Superior temporal gyrus (tissue), 1 donor: ENCODE data around the gene DHH.
"Not testable (repeated sequence)": the region's sequence is repeated elsewhere in the genome, so short reads cannot be mapped to it uniquely, and the experiment has no call there.

Source experiments
- DNase-seq: peaks from one replicate; pipeline ENCODE4 v3.0.0-alpha.2; 2016; ENCODE audit errors: extremely low spot score

Gene DHH

DNA sequence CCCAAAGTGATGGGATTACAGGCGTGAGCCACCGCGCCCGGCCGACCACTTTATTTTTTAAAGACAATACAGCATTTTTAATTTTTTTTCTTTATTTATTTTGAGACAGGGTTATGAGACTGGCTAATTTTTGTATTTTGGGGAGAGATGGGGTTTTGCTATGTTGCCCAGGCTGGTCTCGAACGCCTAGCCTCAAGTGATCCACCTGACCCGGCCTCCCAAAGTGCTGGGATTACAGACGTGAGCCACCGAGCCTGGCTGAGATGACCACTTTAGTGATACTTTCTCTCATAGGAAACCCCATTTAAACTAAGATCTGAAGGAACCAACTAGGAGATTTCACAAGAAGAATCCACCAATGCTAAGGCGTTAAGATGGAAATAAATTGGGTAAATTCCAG lies 23.6 kb downstream of the DHH start:
- no peak for DNase-seq

- DNase-seq = peak; percentile 96
Observed at GRCh38 chr12:49069507-49070346, 24.9 kb downstream of the DHH start, which contains the start of gene RHEBL1. RHEBL1 (minus strand) TSS chr12:49069979; CDS start chr12:49069785, 194 bp downstream.

GRCh38 chr12:49068879-49069506 lies 25.6 kb downstream of the DHH start:
- DNase-seq = no peak

- no peak for DNase-seq
Observed at GRCh38 chr12:49066120-49066519, 28.5 kb downstream of the DHH start.

DNA sequence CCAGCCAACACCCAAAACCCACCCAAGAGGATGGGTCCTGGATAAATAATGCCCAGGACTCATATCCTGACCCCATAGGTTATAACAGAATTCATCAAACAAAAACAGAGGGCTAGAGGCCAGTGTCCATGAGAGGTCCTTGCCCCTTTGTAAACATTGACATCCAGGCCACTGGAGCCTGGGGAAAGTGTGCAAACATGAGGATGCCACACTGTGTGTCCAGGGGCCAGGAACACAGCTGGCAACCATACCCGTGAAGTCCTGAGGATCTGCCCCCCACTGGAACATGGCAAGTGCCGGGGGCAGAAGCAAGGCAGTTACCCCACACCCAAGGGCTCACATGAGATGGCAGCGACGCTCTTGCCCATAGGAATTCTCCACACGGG lies 29.8 kb downstream of the DHH start:
- DNase-seq = no peak

DNA sequence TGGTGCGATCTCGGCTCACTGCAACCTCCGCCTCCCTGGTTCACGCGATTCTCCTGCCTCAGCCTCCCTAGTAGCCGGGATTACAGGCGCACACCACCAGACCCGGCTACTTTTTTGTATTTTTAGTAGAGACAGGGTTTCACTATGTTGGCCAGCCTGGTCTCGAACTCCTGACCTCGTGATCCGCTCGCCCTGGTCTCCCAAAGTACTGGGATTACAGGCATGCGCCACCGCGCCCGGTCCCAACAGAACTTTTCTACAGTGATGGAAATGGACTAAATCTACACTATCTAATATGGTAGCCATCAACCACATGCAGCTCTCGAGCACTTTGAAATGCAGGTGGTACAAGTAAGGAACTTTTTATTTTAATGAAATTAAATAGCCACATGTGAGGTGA lies 32.7 kb downstream of the DHH start:
- DNase-seq = not testable (repeated sequence)

- DNase-seq = no peak
Observed at GRCh38 chr12:49061157-49061650, 33.4 kb downstream of the DHH start.

- peak; percentile 95 for DNase-seq
Observed at GRCh38 chr12:49060237-49061156, 34.1 kb downstream of the DHH start, which contains the start of gene KMT2D. KMT2D (minus strand) TSS chr12:49060794; CDS start chr12:49055324, 5,470 bp downstream.

DNA sequence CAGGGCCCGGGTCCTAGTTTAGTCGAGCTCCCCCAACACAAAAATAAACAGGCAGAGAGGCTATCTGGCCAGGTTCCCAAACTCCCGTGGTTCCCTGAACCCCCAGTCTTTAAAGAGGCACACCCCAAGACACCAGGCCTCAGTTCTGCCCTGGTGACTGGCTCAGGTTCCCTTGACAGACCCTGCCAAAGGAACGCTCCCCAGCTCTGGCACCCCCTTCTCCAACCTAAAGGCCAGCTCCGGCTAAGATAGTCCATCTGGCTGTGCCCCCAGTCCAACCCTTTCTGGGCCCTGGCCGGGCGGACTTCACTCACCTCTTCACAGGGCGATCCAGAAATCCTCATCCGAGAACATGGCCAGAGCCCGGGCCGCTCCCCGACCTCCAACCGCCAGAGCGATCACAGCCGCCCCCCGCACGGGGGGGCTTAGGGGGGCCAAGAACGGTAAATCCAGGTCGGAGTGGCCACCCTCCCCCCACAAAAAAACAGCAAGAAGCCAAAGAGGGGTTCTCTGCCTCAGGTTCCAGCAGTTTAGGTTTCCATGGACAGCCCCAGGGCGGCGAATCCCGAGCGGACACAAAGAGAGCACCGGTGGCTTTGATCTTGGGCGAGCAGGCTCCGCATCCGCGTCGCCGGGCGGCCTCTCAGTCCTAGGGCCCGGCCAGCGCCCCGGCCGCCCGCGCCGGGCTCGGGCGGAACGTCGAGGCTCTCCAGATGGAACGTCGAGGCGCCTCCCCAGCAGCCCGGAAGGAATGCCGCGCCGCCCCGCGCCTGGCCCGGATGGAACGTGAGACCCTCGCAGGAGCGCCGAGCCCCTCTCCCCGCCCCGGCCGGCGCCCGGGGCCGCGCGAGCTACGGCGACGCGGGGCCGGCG lies 35.1 kb downstream of the DHH start:
- DNase-seq = no peak

GRCh38 chr12:49059045-49059298 lies 35.6 kb downstream of the DHH start:
- no peak for DNase-seq

DNA sequence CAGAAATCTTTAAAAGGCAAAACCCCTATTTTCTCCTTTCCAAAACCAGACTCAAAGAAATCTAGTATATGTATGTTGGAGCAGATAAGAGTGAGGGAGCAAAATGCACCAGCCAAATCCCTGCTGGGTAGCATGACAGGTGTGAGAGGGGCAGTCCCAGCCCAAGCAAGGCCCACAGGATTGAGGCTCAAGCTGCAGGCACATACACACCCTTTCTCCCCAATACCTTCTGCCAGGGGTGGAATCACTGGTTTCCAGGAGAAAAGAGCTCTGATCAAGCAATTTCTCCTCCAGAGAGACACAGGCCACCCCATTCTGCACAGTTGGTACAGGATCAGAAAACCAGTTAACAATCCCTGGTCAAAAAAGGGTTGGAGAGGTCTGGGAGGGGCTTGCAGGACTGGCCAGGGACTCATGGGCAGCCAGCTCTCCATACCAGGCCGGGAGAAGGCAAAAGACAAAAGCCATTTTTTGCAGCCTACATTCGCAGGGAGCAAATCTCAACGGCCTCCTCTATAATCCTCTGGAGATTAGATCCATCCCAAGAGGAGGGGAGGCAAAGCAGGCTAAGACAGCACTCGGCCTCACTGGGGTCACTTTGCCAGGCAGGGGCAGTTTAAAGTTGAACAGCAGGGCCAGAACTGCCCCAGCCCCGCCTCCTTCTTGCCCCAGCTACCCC lies 36.1 kb downstream of the DHH start:
- no peak for DNase-seq

DNA sequence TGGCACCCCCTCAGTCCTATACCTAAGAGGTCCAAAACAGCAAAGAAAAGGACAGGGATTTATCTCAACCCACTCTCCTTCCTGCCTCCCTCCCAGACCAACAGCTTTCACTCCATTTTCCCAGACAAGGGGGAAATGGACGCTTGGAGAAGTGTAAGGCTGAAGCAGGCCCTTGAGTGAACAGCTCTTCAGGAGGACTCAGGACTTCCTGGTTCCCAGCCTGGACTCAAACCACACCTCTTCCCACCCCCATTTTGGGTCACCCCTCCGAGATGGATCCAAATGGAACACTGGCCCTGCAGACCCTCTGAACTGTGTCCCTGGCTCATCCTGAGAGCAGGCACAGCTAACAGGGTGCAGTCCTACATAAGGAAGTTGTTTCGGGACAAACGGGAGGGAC lies 36.7 kb downstream of the DHH start:
- DNase-seq = no peak

- DNase-seq = peak; percentile 73
Observed at GRCh38 chr12:49055978-49056754, 38.4 kb downstream of the DHH start.

DNA sequence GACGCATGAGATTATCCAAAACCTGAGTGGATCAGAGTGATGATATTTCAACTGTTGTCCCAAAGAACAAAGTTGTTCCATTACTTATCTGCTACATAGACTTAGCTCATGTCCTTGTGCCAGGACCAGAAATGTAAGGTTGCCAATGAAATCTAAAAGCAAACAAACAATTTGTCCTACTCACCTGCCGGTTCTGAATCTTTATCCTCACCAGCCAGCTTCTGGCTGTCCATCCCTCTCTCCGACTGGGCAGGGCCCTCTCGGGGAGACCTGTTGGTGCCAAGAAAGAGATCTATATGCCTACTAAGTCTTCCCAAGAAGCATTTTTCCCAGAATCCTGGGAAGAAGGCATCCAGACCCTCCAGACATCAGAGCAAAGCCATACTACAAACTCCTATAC lies 39.5 kb downstream of the DHH start:
- DNase-seq = no peak

DNA sequence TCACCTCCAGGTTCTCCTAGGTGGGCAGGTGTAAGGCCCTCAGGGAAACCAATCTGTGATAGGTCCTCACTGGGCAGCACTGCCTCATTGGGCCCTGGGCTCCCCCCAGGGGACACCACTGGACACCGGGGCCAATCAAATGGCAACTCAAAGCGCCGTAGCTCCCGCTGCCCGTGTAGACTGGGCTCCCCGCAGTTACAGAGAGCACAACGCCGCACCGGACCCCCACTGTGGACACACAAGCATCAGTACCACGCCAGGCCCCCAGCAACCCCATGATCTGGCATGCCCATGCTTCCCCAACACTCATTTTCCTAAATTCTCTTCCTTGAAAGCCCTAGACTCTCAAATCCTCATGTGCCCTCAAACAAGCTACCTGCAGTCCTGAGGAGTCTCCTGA lies 40.1 kb downstream of the DHH start:
- DNase-seq = no peak

- no peak for DNase-seq
Observed at GRCh38 chr12:49054096-49054495, 40.5 kb downstream of the DHH start.

- no peak for DNase-seq
Observed at GRCh38 chr12:49052451-49053208, 42.0 kb downstream of the DHH start.

DNA sequence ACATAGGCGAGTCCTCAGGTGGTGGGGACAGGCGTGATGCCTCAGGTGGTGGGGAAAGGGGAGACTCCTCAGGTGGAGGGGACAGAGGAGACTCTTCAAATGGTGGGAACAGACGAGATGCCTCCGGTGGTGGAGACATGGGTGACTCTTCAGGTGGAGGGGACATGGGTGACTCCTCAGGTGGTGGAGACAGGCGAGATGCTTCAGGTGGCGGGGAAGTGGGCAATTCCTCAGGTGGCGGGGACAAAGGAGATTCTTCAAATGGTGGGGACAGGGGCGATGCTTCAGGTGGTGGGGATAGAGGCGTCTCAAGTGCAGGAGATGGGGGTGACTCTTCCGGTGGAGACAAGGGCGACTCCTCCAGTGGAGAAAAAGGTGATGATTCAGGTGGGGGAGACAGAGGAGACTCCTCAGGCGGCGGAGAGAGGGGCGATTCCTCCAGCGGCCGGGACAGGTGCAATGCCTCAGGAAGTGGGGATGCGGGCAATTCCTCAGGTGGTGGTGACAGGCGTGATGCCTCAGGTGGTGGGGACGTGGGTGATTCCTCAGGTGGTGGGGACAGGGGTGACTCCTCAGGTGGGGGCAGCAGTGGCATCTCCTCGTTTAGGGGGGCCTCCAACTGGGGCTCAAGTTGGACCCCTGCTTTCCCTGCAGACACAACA lies 42.7 kb downstream of the DHH start:
- no peak for DNase-seq

DNA sequence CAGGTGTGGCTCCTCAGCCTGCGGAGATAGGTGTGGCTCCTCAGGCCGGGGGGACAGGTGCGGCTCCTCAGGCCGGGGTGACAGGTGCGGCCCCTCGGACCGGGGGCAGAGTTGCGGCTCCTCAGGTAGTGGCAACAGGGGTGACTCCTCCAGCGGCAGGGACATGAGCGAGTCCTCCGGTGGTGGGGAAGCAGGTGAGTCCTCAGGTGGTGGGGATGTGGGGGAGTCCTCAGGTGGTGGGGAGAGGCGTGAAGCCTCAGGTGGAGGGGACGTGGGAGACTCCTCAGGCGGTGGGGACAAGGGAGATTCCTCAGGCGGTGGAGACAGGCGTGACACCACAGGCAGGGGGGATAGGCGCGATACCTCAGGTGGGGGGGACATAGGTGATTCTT lies 43.2 kb downstream of the DHH start:
- no peak for DNase-seq
